LoVo (cell line): ENCODE results near the gene CCDC24.
A peak's percentile ranks its signal among the peaks of the same experiment; 100 is the strongest.

Experiments used
- DNase-seq: peaks from one replicate; pipeline ENCODE4 v3.0.0-alpha.2; 2016; ENCODE audit warnings: low spot score

Gene CCDC24

DNA sequence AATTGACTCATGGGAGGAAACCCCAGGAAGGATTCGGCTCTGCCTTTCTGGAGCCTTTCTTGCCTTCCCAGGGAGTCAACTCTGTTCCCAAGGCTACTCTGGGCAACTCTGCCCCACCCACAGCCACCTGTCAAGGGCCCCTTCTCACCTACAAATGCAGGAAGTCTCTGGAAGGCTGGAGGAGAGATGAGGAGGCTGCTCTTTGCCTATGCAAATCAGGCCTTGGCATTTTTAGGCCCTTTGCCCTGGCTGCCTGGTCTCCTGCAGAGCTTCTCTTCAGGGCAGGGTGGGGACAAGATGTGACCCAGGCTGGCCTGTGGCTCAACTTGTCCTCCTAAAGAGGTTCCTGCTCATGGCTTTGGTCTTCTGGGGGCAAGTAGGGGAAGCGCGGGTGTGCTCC lies 34.4 kb downstream of the CCDC24 start:
- no peak for DNase-seq

DNA sequence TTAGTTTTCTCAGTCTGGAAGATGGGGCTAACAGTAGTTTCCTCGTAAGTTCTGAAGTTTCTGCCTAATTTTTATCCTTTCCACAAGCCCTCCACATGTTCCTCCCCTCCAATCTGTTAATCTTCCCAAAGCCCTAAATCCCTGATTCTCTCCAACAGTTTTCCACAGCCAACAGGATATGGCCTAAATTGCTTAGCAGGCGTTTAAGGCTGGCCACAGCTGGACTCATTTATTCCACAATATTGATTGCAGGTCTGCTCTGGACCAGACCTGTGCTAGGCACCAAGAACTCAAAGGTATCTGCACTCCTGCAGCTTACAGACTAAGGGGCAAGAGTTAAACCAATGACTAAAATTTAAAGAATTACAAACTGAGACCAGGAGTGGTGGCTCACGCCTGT lies 35.9 kb downstream of the CCDC24 start:
- DNase-seq, result no peak

DNA sequence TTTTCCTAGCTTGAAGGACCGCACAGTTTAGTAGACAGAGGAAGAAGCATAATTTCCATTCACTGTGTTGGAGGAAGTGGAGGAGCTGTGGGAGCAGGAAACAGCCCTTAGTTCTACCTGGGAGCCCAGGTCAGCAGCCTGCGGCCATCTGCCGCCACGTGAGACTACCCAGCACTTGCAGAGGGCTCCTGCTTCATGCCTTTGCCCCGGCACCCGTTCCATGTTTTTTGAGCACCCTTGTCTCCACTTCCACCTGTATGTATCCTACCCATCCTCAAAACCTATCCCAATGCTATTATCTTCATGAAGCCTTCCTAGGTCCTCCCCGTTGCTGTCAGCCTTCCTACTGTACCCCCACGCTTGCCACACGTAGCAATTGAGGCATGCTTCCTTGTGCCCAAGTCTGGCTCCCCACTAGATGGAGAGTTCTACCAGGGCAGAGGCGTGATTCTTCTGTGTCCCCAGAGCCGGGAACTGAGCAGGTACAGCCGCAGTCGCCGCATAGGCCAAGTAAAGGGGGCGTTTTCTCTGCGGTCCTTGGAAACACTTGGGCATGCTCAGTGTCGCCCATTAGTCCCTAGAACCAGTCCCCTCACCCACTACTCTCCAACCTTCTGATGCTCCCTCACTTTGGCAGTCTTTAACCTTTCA lies 38.0 kb downstream of the CCDC24 start:
- no peak for DNase-seq

DNA sequence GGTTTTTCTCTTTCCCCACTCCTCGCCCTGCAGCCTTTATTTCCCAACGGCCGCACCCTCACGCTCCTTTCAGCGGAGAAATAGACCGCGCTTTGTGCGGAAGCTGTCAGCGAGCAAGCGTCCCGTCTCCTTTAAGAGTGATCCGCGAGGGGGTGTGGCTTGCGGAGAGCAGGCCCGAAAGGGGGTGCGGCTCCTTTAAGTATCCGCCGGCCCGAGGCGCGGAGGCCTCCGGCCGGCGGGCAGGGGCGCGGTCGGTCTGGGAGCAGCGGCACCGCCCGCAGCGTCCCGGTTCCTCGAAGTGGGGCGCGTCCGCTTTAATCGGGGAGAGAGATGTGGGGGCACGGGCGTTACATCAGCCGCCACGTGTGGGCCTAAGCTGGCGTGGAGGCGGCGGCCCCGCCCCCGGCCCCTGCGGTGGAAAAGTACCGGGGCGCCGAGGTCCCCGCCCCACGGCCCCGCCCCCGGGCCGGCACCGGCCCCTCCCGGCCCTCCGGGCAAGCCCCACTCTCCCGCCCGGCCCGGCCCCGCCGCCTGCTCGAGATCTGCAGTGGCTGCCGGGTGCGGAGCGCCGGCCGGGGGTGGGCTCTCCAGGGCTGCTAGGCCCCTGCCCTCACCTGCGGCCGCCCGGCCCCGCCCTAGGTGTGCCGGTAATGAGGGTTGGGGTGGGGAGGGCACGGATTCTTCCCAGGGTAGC lies 38.7 kb downstream of the CCDC24 start:
- DNase-seq, result peak; percentile 91

DNA sequence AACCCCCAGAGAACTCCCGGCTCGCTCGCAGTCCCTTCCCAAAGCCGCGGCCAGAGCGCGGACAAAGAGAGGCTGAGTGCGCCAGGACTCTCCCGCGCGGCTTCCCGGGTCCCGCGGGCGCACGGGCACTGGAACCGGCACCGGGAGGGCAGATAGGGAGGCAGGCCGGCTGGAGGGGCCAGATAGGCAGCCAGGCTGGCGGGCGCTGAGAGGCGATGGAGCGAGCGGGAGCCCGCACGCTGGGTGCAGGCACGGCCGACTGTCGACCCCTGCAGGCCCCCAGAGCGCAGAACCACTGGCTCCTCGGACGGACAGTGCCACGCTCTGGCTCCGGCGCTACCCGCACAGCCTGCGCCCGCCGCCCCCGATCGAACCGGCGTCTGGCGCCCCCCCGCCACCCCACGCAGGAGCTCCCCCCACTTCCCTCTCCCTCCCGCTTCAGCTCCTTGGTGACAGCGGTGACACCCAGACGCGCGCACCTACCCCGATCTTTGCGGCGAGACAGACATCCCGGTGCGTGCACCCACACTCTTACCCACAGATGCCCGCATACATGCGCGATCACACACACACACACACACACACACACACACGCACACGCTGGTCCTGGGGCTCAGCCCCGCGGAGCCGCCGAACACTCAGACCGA lies 39.3 kb downstream of the CCDC24 start:
- DNase-seq, result peak; percentile 37

DNA sequence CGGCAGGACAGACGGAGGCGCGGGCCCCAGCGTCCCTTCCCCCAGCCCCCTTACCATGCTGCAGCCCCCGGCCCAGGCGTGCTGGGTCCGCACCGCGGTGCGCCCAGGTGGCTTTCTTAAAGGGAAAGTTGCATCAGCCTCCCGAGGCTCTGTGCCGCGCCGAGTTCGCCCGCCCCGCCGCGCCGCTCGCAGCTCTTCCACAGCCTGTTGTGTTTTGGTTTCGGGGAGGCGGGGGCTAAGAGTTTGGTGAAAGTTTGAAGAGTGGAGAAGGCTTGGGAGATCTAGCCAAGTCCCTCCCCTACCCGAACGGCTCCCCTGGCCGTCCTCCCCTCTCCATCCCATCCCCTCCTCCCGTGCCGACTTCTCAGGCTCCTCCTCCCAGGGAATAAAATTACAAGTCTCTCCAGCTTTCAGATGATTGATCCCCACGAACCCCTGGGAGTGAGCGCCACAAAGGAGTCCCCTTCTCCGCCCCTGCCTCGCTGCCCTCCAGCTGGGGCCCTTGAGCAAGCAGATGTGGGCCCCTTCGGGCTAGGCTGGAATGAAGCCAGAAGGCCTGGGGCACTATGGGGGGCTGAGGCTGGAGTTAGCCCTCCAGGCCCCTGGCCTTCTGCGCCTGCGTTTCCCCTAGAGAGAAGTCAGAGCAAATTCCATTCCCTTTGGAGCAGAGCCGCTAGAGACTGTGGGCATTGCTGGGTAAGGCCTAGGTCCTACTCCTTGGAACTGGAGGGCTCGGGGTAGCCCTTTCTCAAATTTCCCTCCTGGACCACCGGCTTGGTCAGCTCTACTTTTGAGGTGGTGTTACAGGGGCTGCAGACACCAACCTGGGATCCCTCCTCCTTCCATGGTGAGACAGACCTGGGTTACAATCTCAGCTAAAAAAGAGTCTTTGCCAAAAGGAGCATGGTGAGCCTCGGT lies 40.1 kb downstream of the CCDC24 start, which contains the start of gene SLC6A9:
TSS of gene SLC6A9 (minus strand) at position 211 of the 918 bp plus-strand sequence. CDS start 7,185 bp downstream, outside the sequence.
- DNase-seq, result peak; percentile 11

DNA sequence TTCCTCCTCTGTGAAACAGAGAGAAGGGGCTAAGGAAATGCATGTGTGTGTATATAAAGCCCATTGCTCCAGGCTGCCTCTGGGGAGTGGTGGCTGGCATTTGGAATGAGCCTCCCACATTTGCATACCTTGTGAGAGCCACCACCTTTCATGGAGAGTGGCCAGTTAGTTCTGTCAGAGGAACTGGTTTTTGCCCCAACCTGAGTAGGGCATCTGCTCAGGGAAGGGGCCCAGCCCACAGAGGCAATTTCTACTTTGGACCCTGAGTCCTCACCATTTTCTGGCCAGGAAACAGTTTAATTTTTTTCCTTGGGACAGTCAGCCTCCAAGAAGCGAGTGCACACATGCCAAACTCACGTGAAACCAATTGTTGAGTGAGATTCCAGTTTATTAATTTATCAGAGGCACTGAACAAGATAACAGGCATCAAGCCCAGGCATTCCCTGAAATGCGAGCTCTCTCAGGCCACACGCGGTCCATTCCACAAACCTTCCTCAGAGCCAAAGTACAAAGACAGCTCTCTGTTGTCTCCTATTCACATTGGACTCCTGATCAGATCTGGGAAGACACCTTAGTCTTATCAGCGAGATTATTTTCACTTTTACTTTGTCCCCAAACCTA lies 40.9 kb downstream of the CCDC24 start:
- no peak for DNase-seq

DNA sequence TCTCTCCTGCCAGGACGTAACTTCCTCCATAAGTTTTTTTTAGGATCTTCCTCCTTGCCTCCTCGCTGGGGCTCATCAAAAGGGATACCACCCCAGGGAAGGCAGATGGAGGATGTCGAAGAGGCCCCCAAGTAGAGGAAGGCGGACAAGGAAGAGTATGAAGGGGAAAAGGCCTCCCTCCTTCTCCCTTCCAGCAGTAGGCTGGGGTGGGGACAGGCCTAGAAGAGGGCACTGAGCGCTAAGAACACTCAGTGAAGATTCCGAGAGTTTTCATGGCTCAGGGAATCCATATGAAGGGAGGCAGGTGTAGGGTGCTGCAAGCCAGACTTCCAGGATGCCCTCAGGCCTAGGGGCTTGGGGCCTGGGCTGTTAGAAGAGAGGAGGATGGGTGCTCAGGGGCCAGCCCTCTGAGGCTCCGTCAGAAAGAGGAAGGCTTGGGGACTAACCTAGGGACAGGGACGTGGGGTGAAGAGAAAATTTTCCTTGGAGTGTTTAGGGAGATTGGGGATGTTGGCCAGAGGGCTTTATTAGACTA lies 41.7 kb downstream of the CCDC24 start:
- no peak for DNase-seq

DNA sequence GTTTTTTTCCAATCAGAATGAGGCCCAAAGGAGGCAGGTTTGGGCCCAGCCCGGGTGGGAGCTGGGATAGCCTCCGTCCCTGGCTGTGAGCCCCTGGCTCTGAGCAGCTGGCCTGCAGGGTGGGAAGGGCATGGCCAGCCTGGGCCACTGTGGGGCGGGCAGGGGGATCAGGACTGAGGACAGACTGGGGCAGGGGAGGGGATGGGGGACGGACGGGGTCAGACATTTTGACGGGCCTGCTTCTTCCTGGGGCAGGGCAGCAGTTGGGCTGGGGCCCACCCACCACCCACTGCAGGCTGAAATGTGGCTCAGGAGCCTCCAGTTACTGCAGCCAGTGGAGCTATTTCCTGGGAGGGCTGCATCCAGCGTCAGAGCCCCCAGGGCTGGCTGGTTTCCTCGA lies 42.4 kb downstream of the CCDC24 start:
- DNase-seq, result no peak

DNA sequence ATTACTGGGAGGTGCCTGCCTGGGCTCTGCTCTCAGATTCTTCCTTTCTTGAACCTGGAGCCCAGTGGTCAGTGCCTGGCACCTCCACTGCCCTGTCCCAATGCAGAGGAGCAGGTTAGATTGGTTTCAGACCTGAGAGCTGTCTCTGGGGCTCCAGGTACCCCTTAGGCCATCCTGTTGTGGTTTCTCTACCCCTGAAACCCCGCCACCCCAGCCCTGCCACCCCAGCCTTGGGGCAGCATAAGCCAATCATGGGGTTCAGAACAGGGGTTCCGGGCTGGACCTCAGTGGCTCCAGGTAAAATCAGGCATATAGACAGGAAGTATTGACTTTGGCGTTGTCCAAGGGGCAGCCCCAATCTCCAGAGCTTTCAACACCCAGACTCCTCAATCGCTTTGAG lies 43.0 kb downstream of the CCDC24 start:
- no peak for DNase-seq

DNA sequence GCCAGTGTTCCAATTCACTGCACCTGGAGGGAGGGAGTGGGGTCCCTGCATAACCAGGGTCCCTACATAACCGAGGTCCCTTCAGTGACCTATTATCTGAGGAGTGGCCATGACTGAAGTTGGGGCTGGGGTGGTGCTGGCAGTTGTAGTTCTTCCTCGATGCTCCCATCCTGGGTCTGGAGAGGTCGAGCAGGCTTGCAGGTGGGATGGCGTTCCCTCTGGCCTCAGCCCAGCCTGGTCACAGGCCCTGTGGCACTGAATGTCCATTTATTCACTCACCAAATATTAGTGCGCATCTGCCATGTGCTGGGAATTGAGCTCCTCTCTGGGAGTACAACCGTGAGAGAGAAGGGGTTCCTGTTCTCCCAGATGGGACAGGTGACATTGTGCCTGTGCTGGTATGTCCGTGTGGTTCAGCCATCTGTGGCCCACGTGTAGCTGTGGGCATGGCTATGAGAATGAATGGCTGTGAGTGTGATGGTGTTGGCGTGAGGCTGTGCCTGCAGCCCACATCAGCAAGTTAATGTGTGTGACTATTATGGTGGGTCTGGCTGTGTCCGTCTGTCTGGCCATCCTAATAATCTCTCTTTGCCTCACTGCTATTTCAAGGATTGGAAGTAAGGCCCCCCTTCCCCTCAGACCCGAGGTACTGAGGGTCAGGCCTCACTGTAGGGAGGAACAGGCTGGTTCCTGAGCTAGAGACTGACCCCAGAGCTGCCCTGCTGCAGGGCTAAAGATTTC lies 43.7 kb downstream of the CCDC24 start:
- no peak for DNase-seq

DNA sequence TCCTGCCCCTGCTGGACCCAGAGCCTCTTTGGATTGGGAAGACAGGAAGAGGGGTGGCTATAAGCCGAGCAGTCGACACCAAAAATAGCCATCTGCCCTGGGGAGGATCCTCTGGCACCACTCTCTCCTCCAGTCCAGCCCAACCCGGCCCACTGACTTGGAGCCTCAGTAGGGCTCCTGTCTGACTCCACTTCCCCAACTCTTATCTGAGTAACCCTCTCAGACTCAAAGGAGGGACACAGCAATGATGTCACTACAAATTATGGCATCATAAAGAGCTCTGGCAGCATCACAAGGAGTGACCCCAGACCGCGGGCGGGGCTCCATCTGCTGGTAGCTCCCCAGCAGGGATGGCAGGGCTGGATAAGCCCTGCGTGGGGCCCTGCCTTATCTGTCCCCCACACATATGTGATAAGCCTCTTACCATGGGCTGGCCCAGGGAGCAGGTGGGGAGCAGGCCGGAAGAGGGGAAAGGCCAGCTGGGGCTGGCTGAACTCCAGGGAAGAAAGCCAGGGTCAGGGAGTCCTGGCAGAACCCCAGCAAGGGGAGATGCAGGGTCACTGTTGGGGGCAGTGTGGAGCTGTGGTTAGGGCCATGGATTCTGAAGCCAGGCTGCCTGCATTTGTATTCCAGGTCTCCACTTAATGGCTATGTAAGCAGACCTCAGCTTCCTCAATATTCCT lies 44.5 kb downstream of the CCDC24 start:
- no peak for DNase-seq

DNA sequence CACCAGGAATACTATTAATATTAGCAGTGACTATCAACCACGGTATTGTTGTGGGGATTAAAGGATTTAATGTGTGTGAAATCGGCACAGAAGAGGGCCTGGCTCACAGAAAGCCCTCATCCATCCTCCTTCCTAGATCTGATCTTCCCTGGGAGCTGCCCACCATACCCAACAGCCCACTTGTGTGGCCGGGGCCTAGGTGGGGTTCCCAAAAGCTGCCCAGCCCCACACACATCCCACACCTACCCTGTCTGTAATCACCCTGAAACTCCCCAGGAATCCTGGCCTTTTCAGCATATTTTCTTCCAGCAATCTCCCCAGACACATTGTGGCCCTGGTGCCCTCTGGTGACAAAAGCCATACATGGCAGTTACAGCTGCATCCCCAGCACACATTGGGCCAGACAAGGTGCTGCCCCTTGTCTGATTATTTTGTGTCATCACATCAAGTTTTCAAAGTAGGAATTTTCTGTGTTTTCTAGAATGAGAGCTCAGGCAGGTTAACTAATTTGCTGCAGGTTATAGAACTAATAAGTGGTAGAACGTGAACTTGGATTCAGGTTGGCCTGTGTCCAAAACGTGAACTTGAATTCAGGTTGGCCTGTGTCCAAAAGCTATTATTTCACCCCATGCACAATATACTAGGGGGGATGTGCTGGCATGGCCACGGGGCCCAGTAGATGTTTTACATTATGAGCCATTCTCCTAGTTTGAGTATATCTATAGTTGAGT lies 45.2 kb downstream of the CCDC24 start:
- peak; percentile 66 for DNase-seq

DNA sequence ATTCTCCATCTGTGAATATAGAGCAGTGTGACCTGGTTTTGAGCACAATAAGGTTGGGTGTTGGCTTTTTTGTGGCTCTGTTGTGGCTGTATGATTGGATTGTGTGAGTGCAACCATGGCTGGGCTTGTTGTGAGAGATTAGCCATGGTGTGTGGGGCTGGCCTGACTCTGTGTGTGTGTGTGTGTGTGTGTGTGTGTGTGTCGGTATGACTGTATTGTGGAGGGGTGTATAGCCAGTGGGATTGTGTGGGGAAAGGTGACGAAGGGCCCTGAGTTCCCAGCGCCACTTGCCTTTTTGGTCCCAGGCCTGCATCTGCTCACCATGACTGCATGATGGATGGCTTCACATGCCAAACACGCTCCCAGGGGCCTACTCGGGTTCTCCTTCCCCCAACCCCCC lies 45.8 kb downstream of the CCDC24 start:
- no peak for DNase-seq

DNA sequence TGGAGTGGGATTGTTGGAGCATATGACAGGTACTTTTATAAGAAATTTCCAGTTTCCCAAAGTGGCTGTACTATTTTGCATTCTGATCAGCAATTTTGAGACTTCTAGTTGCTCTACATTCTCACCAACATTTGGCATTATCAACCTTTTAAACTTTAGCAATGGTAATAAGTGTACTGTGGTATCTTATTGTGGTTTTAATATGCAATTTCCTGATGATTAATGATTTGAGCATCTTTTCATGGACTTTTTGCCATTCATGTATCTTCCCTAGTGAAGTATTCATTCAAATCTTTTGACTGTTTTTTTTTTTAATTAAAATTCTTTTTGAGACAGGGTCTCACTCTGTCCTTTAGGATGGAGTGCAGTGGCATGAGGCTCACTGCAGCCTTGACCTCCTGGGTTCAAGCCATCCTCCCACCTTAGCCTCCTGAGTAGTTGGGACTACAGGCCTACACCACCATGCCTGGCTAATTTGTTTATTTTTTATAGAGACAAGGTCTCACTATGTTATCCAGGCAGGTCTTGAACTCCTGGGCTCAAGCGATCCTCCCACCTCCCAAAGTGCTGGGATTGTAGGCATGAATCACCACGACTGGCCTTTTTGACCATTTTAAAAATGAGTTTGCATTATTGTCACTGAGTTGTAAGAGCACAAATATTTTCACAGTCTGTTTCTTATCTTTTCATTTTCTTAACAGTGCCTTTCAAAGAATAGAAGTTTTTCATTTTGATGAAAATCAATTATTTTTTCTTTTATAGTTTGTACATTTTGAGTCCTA lies 47.7 kb downstream of the CCDC24 start:
- no peak for DNase-seq

DNA sequence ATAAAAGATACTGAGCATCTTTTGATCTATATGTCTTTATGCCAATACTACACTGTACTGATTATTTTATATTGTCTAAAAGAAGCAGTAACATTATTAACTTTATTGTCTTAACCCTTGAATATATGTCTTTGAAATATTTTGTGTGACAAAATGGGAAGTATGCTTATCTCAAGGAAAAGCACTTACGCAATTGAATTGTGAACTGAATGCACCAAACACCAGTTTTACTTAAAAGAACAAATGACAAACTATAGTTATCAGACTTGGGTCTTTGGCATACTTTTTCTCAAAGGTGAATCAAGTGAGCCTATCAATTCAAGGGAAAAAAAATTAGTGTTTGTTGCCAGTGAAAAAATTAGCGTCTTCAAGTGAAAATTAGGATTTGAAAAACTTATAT lies 49.0 kb downstream of the CCDC24 start:
- DNase-seq, result no peak

DNA sequence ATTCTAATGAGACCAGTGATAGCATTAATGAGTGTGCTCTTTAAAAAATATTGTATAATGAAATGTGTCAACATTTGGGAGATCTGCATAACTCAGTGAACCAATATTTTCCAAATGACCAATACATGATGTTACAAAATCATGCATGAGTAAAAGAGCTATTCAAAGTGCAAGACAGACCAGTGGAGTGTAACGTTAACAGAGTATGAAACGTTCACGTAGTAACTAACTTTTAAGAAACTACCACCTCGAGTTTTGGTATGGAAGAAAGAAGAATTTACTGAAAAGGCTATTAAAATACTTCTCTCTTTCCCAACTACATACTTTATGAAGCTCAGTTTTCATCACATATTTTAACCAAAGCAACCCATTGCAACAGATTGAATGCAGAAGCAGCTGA lies 49.4 kb downstream of the CCDC24 start:
- no peak for DNase-seq

DNA sequence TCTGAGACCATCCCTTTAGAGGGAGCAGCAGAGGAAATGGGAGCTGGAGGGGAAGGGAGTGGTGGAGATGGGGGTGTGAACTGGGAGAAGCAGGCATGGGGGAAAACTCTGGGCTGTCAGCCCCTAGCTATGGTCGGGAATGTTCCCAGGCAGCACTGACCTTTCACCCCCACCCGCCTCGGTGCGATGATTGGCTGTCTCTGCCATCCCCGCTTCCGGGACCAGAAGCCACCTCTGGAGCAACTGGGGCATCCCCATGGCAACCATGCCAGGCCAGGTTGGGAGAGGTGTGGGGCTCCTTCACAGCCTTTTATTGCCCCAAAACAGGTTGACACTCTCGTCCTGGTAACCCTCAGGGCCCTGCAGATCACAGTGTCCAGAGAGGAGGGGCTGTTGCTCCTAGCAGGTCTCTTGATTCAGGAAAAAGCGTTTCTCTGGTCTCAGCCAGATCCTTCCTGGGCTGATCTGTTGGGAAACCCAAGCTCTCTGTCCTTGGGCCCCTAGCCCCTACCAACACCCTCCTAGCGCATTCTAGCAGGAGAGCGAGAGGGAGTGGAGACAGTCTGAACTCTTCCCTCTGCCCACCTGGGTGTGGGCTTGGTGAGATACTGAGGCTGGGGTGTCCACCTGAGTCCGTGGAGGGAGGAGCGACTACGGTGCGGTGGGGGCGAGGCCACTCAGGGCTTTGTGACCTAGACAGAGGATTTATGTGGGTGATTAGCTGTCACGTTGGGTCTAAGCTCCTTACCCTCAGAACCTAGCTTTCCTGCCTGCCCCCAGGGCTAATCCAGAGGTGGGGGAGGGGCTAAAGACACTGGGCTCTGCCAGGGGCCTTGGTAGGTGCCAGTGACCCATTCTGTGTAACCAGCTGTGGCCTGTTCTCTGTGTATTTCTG lies 52.0 kb downstream of the CCDC24 start:
- no peak for DNase-seq
